GM19193 (cell line): ENCODE data around the gene INAFM2.

ENCODE experiments used
- POLR2A ChIP-seq: IDR thresholded peaks from 4 replicates; pipeline ENCODE4 v1.6.1; 2011; ENCODE audit not compliant: insufficient read depth, insufficient read length; ENCODE audit errors: extremely low read depth

The INAFM2 gene

GRCh38 chr15:40323239-40323952 is at the start of gene INAFM2:
Gene INAFM2 (plus strand): TSS chr15:40323692. CDS start chr15:40324056, 364 bp downstream.
- TF ChIP-seq POLR2A = peak; percentile 29

GRCh38 chr15:40274350-40275274 is 48.9 kb upstream of the INAFM2 start:
- no peak for TF ChIP-seq POLR2A

DNA sequence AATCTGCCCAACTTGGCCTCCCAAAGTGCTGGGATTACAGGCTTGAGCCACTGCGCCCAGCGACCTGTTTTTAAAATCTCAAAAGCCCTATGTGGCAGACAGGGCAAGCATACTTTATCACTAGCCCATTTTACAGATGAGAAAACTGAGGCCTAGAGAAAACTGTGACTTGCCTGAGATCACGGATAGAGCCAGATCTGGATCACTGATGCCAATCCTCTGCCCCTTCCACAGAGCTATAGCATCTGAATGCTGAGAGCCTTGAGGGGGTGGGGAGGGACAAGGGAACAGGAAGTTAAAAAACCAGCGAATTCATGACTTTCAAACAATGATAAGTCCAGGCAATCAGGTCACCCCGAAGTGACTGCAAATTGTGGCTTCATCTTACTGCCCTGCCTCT is 48.0 kb upstream of the INAFM2 start:
- TF ChIP-seq POLR2A = no peak

DNA sequence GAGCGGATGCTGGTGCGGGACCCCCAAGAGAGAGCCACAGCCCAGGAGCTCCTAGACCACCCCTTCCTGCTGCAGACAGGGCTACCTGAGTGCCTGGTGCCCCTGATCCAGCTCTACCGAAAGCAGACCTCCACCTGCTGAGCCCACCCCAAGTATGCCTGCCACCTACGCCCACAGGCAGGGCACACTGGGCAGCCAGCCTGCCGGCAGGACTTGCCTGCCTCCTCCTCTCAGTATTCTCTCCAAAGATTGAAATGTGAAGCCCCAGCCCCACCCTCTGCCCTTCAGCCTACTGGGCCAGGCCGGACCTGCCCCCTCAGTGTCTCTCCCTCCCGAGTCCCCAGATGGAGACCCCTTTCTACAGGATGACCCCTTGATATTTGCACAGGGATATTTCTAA is 47.5 kb upstream of the INAFM2 start:
- TF ChIP-seq POLR2A = no peak

DNA sequence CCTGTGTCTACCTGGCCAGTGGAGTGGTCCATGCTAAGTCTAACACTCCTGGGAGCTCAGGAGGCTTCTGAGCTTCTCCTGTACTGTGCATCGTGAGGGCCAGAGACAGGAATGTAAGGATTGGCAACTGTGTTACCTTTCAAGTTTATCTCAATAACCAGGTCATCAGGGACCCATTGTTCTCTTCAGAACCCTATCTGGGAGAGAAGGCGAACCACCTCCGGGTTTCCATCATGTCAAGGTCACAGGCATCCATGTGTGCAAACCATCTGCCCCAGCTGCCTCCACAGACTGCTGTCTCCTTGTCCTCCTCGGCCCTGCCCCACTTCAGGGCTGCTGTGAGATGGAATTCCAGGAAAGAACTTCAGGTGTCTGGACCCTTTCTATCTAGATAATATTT is 46.6 kb upstream of the INAFM2 start:
- no peak for TF ChIP-seq POLR2A

GRCh38 chr15:40277471-40277870 is 46.0 kb upstream of the INAFM2 start:
- TF ChIP-seq POLR2A = no peak

- no peak for TF ChIP-seq POLR2A
Observed at GRCh38 chr15:40278026-40278425, 45.5 kb upstream of the INAFM2 start.

DNA sequence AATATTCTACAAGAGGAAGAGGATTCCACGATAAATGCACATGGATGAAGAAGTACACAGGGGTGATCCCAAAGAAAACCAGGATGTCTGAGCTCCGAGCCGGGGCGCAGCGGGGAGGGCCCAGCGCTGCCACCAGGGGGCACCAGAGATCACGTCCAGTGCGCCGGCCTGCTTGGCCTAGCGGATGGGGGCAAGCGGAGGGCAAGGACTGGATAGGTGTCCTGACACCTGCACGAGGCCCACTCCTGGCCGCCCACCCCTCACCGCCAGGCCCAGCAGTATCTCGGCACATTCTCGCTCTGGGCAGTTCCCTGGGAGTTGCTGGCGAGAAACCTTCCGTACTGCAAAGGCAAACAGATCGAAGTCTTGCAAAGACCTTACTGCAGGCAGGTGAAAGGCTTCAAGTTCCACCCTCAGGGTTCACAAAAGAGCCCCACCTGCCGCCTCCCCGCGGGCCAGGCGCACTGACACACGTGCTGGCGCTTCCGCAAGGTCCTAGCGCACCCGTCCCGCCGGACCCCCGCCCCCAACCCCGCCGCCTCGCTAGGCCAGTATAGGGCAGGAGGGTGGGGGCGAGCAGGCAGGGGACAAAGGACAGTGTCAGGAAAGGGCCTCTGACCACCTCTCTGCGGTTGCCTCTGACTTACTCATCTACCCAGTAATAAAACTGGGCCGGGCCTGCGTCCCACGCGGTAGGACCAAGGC is 43.9 kb upstream of the INAFM2 start:
- TF ChIP-seq POLR2A = no peak

DNA sequence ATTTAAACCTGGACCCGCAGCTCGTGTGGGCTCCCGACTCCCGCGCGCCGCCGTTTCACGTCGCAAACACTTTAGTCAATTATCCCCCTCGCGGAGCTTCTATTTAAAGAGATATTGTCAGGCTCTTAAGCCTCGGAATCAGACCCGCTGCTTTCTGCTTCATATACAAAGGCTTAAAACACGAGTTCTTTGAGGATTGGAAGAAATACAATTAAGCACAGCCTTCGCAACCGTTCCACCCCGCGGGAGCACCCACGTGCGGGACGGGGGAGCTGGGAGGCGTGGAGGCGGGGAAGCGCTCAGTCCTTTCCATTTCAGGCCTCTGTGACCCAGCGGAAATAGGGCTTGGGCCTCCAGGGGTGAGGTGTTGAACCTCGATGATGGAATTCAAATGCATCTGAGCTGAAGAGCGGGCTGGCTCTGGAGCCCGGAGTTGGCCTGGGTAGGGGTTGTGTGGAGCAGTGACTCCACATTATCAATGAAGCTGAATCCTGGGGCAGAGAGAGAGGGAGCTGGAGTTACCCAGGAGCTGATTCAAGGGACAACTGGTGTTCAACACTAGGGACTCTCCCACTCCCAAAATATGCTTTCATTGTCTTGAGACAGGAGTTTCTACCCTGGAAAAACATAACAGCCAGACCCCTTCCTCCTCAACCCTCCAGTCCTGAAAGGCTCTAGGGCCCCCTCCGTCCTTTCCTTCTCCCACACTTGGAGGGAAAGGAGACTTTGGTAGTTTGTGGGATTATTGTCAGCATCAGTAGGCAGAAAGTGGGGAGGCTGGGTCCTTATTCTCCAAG is 43.0 kb upstream of the INAFM2 start:
- no peak for TF ChIP-seq POLR2A

- no peak for TF ChIP-seq POLR2A
Observed at GRCh38 chr15:40281057-40281800, 42.3 kb upstream of the INAFM2 start.

- TF ChIP-seq POLR2A = no peak
Observed at GRCh38 chr15:40281801-40282146, 41.7 kb upstream of the INAFM2 start.

DNA sequence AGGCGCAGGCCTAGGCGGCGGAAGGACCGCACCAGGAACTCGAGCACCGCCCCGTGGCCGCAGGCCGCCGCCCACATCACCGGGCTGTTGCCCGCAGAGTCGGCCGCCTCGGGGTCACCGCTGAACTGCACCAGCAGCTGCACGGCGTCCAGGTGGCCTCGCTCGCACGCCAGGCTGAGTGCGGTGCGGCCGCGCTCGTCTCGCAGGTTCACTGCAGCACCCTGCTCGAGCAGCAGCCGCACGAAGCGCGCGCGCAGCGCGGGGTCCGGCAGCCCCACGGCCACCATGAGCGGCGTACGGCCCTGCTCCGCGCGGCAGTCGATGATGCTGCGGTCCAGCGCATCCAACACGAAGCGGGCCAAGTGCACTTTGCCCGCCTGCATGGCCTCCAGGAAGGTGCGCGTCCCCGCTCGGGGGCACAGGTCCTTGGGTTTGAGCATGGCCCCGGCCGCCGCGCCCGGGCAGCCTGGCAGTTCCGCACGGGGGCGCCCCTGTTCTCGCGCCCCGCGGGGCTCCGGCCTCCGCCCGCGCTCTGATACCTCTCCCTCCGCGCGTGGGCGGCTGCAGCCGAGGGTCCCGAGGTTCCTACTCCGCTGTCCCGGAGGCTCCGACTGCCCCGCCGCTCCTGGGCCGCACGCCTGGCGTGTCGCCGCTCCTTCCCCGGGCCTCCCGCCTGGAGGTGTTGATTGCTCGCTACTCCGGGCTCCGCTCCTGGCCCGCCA is 41.2 kb upstream of the INAFM2 start:
- TF ChIP-seq POLR2A = no peak

- TF ChIP-seq POLR2A = no peak
Observed at GRCh38 chr15:40282869-40283614, 40.5 kb upstream of the INAFM2 start, which contains the start of gene ANKRD63. Gene ANKRD63 (minus strand): TSS chr15:40283064. CDS start chr15:40282586, 478 bp downstream.
